OCI-LY7 (cell line): ENCODE results near the gene RAPGEF2. TPM values are rescaled to one million over a fixed set of nuclear protein-coding genes. Genes with fewer than 3 reads are reported as not detected.

Source experiments
- BruUV-seq: library from RNA; stranded (reverse); fragments of 400-500 nt; replicated peaks from 2 replicates; lab custom pipeline; 2021; lab: Mats Ljungman, UMichigan
- CTCF ChIA-PET: fragments of 300-600 bp; sonication (Branson Sonifier 250); formaldehyde crosslinking; loops from one replicate; lab custom pipeline; 2022; ENCODE audit warnings: antibody characterized with exemption; ENCODE audit not compliant: unreplicated experiment; lab: Charles Lee
- POLR2A ChIA-PET: fragments of 300-600 bp; sonication (Branson Sonifier 250); formaldehyde crosslinking; loops from one replicate; lab custom pipeline; 2022; ENCODE audit warnings: antibody characterized with exemption; lab: Charles Lee
- DNase-seq: peaks from one replicate; pipeline ENCODE4 v3.0.0-alpha.2; 2015; ENCODE audit warnings: low spot score
- H2AFZ ChIP-seq: fragments of 200-600 bp; sonication (generic), shearing (Covaris generic); 2 replicates; pipeline ENCODE4 v1.6.1; 2014; ENCODE audit warnings: mild to moderate bottlenecking, antibody characterized with exemption, low read length, moderate library complexity
- H3K27ac ChIP-seq: fragments of 200-600 bp; sonication (generic); 2 replicates; pipeline ENCODE4 v1.5.1; 2014; ENCODE audit warnings: mixed run types, low read depth, mild to moderate bottlenecking, moderate library complexity, low read length, inconsistent platforms; ENCODE audit not compliant: poor library complexity, severe bottlenecking
- H3K36me3 ChIP-seq: fragments of 200-600 bp; sonication (generic); 2 replicates; pipeline ENCODE4 v1.6.1; 2014; ENCODE audit warnings: mild to moderate bottlenecking, antibody characterized with exemption, low read length, moderate library complexity, mixed read lengths; ENCODE audit not compliant: insufficient read depth
- H3K4me1 ChIP-seq: fragments of 200-600 bp; sonication (generic); 2 replicates; pipeline ENCODE4 v1.5.1; 2014; ENCODE audit warnings: mild to moderate bottlenecking, low read length; ENCODE audit not compliant: insufficient read depth, poor library complexity, severe bottlenecking
- H3K4me2 ChIP-seq: fragments of 200-600 bp; sonication (generic); 2 replicates; pipeline ENCODE4 v1.6.1; 2014; ENCODE audit warnings: mild to moderate bottlenecking, low read length
- H3K4me3 ChIP-seq: fragments of 200-600 bp; sonication (generic); 2 replicates; pipeline ENCODE4 v1.5.1; 2014; ENCODE audit warnings: mild to moderate bottlenecking, low read depth, low read length; ENCODE audit not compliant: poor library complexity, severe bottlenecking
- H3K79me2 ChIP-seq: fragments of 200-600 bp; sonication (generic); 2 replicates; pipeline ENCODE4 v1.6.1; 2016; ENCODE audit warnings: low read depth, mild to moderate bottlenecking, low read length, moderate library complexity, mixed read lengths; ENCODE audit not compliant: insufficient read depth
- H3K9me2 ChIP-seq: fragments of 200-600 bp; sonication (generic); 2 replicates; pipeline ENCODE4 v1.6.1; 2016; ENCODE audit warnings: mild to moderate bottlenecking, low read length, mixed read lengths; ENCODE audit not compliant: insufficient read depth
- H3K9me3 ChIP-seq: fragments of 200-600 bp; sonication (generic); 2 replicates; pipeline ENCODE4 v1.6.1; 2014; ENCODE audit warnings: mild to moderate bottlenecking, mixed run types, low read length, mixed read lengths
- H4K20me1 ChIP-seq: fragments of 200-600 bp; sonication (generic); 2 replicates; pipeline ENCODE4 v1.6.1; 2014; ENCODE audit warnings: mild to moderate bottlenecking, antibody characterized with exemption, low read length, moderate library complexity, mixed read lengths; ENCODE audit not compliant: insufficient read depth
- CTCF ChIP-seq: fragments of 200-600 bp; sonication (generic); conservative IDR thresholded peaks from 2 replicates; pipeline ENCODE4 v1.5.1; 2014; ENCODE audit warnings: mild to moderate bottlenecking, antibody characterized with exemption, low read length, moderate library complexity, mixed read lengths
- EZH2phosphoT487 ChIP-seq: fragments of 200-600 bp; sonication (generic); IDR thresholded peaks from 2 replicates; pipeline ENCODE4 v1.6.1; 2018; ENCODE audit warnings: low read depth, borderline replicate concordance, mild to moderate bottlenecking, mixed run types, antibody characterized with exemption, low read length, moderate library complexity, mixed read lengths
- intact Hi-C: fragments of 100-400 bp; cut with micrococcal nuclease; formaldehyde crosslinking; loops from one replicate; pipeline ENCODE4 v1.10.0; 2022; ENCODE audit not compliant: unreplicated experiment
- total RNA-seq, 2 experiments: library from RNA; depleted of rRNA in 1 of 2; stranded (reverse); fragments of >200 nt in 1 of 2; shearing (Covaris generic) in 1 of 2; gene quantifications; 2 replicates each; pipeline ENCODE4 v1.2.3, GENCODE V29; 2014 to 2022

The RAPGEF2 gene
- total RNA-seq, 2 experiments from 2014 or later, result 4.6 to 6.5 TPM

- Histone ChIP-seq H3K36me3 (no peaks in the 10 kb centered on the region), H3K79me2 (no peaks in the 10 kb centered on the region), H4K20me1 (peaks cover 16% of the 10 kb centered on the region), H3K4me1 (peaks cover 7% of the 10 kb centered on the region), H3K9me3 (no peaks in the 10 kb centered on the region), H3K27ac (no peak overlapping the region), H3K9me2 (no peaks in the 10 kb centered on the region), H3K4me3 (no peak overlapping the region), H2AFZ (no peak overlapping the region), H3K4me2 (no peak overlapping the region)
- ChIA-PET POLR2A (interaction anchor here (0.6 to 1.5 kb wide), 3 partner anchors 13 to 341 kb away, joined by 3 to 4 read pairs (median 3); no protein-coding TSS in a partner anchor), CTCF (no interaction called here)
- intact Hi-C loops, result no loop called here
- DNase-seq, result no peak
- TF ChIP-seq EZH2phosphoT487, result no peak
- BruUV-seq, result no TSS peak
Observed at GRCh38 chr4:159107203-159107925, 4.5 kb downstream of the RAPGEF2 start.

- CTCF ChIA-PET, result no interaction called here
- H3K4me1 ChIP-seq, result peaks cover 6% of the 10 kb centered on the region
- H3K9me2 ChIP-seq, result no peaks in the 10 kb centered on the region
- BruUV-seq, result no TSS peak
- H3K4me2 ChIP-seq, result no peak overlapping the region
- no peak for TF ChIP-seq CTCF
- TF ChIP-seq EZH2phosphoT487, result no peak
- POLR2A ChIA-PET, result interaction anchor here (1.5 kb wide), 1 partner anchor 12 kb away, joined by 4 read pairs; no protein-coding TSS in a partner anchor
- no peak for DNase-seq
- H2AFZ ChIP-seq, result no peak overlapping the region
- peaks cover 15% of the 10 kb centered on the region for H4K20me1 ChIP-seq
- H3K36me3 ChIP-seq, result no peaks in the 10 kb centered on the region
- H3K79me2 ChIP-seq, result no peaks in the 10 kb centered on the region
- H3K9me3 ChIP-seq, result no peaks in the 10 kb centered on the region
- no peak overlapping the region for H3K27ac ChIP-seq
- no peak overlapping the region for H3K4me3 ChIP-seq
- intact Hi-C loops, result no loop called here
Observed at GRCh38 chr4:159108124-159108523, 5.2 kb downstream of the RAPGEF2 start.

- Histone ChIP-seq H2AFZ (no peak overlapping the region), H3K36me3 (no peaks in the 10 kb centered on the region), H3K4me2 (no peak overlapping the region), H3K9me3 (no peaks in the 10 kb centered on the region; the same call in 1 of the 2 replicates), H3K79me2 (no peaks in the 10 kb centered on the region), H3K27ac (no peak overlapping the region), H3K4me3 (no peak overlapping the region), H3K9me2 (no peaks in the 10 kb centered on the region), H3K4me1 (no peaks in the 10 kb centered on the region), H4K20me1 (peaks cover 3% of the 10 kb centered on the region; the same call in 1 of the 2 replicates)
- intact Hi-C loops, result no loop called here
- POLR2A ChIA-PET, result no interaction called here
- no peak for DNase-seq
- CTCF ChIA-PET, result no interaction called here
- BruUV-seq, result no TSS peak
- TF ChIP-seq CTCF (no peak), EZH2phosphoT487 (no peak)
Observed at GRCh38 chr4:159110961-159111360, 8.1 kb downstream of the RAPGEF2 start.
